DOHH2 (cell line): ENCODE results near the gene FKBP1A.

Experiments
- EZH2phosphoT487 ChIP-seq: fragments of 200-600 bp; sonication (generic); IDR thresholded peaks from 2 replicates; pipeline ENCODE4 v1.6.1; 2017; ENCODE audit warnings: borderline replicate concordance, mild to moderate bottlenecking, antibody characterized with exemption, low read length, moderate library complexity, mixed read lengths
- TF ChIP-seq, protein P1 (sequence below): fragments of 200-600 bp; sonication (generic); IDR thresholded peaks from one replicate; pipeline ENCODE4 v1.5.1; 2014; ENCODE audit warnings: antibody characterized with exemption, mild to moderate bottlenecking, low read depth, low read length; ENCODE audit not compliant: poor library complexity, severe bottlenecking

- TF ChIP-seq, protein P1, sequence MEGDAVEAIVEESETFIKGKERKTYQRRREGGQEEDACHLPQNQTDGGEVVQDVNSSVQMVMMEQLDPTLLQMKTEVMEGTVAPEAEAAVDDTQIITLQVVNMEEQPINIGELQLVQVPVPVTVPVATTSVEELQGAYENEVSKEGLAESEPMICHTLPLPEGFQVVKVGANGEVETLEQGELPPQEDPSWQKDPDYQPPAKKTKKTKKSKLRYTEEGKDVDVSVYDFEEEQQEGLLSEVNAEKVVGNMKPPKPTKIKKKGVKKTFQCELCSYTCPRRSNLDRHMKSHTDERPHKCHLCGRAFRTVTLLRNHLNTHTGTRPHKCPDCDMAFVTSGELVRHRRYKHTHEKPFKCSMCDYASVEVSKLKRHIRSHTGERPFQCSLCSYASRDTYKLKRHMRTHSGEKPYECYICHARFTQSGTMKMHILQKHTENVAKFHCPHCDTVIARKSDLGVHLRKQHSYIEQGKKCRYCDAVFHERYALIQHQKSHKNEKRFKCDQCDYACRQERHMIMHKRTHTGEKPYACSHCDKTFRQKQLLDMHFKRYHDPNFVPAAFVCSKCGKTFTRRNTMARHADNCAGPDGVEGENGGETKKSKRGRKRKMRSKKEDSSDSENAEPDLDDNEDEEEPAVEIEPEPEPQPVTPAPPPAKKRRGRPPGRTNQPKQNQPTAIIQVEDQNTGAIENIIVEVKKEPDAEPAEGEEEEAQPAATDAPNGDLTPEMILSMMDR, result no peak
- TF ChIP-seq EZH2phosphoT487, result no peak
These were observed 47.7 kb downstream of the FKBP1A start for GRCh38 chr20:1345030-1345755.
